Mesothelial cell of epicardium (in vitro differentiated cells): ENCODE results near the gene DLG5. TPM values are rescaled to one million over a fixed set of nuclear protein-coding genes. Genes with fewer than 3 reads are reported as not detected.

Source experiments
- DNase-seq, 2 experiments: peaks; one replicate each; pipeline ENCODE4 v3.0.0; 2021; ENCODE audit warnings: low spot score in 2 of 2; ENCODE audit not compliant: unreplicated experiment in 2 of 2
- H3K27ac Mint-ChIP-seq: 2 replicates; pipeline ENCODE4 v1.8.0; 2021; ENCODE audit warnings: mixed read lengths
- H3K27me3 Mint-ChIP-seq: 2 replicates; pipeline ENCODE4 v1.8.0; 2021; ENCODE audit warnings: low read depth, mixed read lengths
- H3K36me3 Mint-ChIP-seq: 2 replicates; pipeline ENCODE4 v1.8.0; 2021; ENCODE audit warnings: mixed read lengths
- H3K4me1 Mint-ChIP-seq: 2 replicates; pipeline ENCODE4 v1.8.0; 2021; ENCODE audit warnings: mixed read lengths
- H3K4me3 Mint-ChIP-seq: 2 replicates; pipeline ENCODE4 v1.8.0; 2021; ENCODE audit warnings: mild to moderate bottlenecking, moderate library complexity, mixed read lengths
- H3K9me3 Mint-ChIP-seq: 2 replicates; pipeline ENCODE4 v1.8.0; 2021; ENCODE audit warnings: mixed read lengths
- CTCF ChIP-seq: fragments of 200-600 bp; sonication (generic); IDR thresholded peaks from one replicate; pipeline ENCODE4 v1.5.0; 2021; ENCODE audit warnings: antibody characterized with exemption; ENCODE audit not compliant: unreplicated experiment
- total RNA-seq: library from RNA; stranded (reverse); gene quantifications from 3 replicates; pipeline ENCODE4 v1.2.1, GENCODE V29; 2021

DLG5 gene
- total RNA-seq, 1 donor from 2014 or later: 82.2 TPM

GRCh38 chr10:77940225-77940624 is 13.7 kb upstream of the DLG5 start:
- peaks cover 29% of the 10 kb centered on the region for H3K4me1 Mint-ChIP-seq
- no peak overlapping the region for H3K27ac Mint-ChIP-seq
- no peaks in the 10 kb centered on the region for H3K27me3 Mint-ChIP-seq
- H3K4me3 Mint-ChIP-seq: no peak overlapping the region
- no peaks in the 10 kb centered on the region for H3K9me3 Mint-ChIP-seq
- no peaks in the 10 kb centered on the region for H3K36me3 Mint-ChIP-seq
- DNase-seq: no peak
- no peak for TF ChIP-seq CTCF

GRCh38 chr10:77939561-77940001 is 13.0 kb upstream of the DLG5 start:
- H3K27ac Mint-ChIP-seq: no peak overlapping the region
- no peaks in the 10 kb centered on the region for H3K27me3 Mint-ChIP-seq
- TF ChIP-seq CTCF: no peak
- H3K4me1 Mint-ChIP-seq: peaks cover 29% of the 10 kb centered on the region
- H3K9me3 Mint-ChIP-seq: no peaks in the 10 kb centered on the region
- no peak overlapping the region for H3K4me3 Mint-ChIP-seq
- no peak for DNase-seq
- H3K36me3 Mint-ChIP-seq: no peaks in the 10 kb centered on the region

- H3K9me3 Mint-ChIP-seq: no peaks in the 10 kb centered on the region
- no peaks in the 10 kb centered on the region for H3K36me3 Mint-ChIP-seq
- no peak for TF ChIP-seq CTCF
- peak overlapping the region; percentile 7 for H3K27ac Mint-ChIP-seq
- peaks cover 25% of the 10 kb centered on the region for H3K4me1 Mint-ChIP-seq
- H3K27me3 Mint-ChIP-seq: no peaks in the 10 kb centered on the region
- H3K4me3 Mint-ChIP-seq: no peak overlapping the region
- no peak for DNase-seq
Observed at GRCh38 chr10:77936697-77937567, 10.4 kb upstream of the DLG5 start.

DNA sequence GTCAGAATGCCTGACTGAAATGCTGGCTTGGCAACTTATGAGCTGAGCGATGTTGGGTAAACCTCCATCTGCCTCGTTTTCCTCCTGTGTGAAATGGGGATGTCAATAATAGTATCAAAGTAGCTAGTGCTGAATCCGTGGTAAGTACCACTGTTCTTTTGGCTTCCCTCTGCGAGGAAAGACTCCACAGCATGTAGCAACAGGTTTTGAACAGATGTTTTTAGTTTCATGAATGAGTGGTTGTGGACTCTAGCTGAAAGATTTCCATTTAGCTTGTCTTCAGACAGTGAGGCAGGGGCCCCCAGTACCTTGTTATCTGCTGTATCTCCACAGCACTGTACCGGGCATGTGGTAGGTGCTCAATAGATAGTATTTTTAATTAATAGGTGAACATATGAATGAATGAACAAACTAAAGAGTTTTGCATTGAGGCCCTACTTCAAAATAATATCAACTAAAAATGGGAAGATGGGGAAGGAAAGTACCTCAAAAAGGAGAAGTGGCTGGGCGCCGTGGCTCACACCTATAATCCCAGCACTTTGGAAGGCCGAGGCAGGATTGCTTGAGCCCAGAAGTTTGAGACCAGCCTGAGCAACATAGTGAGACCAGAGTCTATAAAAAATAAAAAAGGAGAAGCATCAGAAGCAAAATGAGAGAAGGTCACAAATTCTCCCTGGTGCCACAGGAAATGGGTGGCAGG is 5.6 kb upstream of the DLG5 start:
- H3K27ac Mint-ChIP-seq: peak overlapping the region; percentile 0

More for the DNA sequence above, 5.6 kb upstream of the DLG5 start:
- DNase-seq: no peak
- Mint-ChIP-seq H3K4me3 (no peak overlapping the region), H3K4me1 (peaks cover 28% of the 10 kb centered on the region), H3K9me3 (no peaks in the 10 kb centered on the region), H3K36me3 (no peaks in the 10 kb centered on the region), H3K27me3 (no peaks in the 10 kb centered on the region)
- TF ChIP-seq CTCF: no peak
